Right atrium auricular region (tissue), 2 donors: ENCODE data around the gene NAT8L. TPM values are rescaled to one million over a fixed set of nuclear protein-coding genes. Genes with fewer than 3 reads are reported as not detected.

Experiments
- DNase-seq: peaks from one replicate; pipeline ENCODE4 v3.0.0-alpha.2; 2019; ENCODE audit warnings: low spot score
- H3K27ac ChIP-seq, 2 donors: fragments of 200-600 bp; sonication (generic); 1 replicate in 1 of 2; 2 replicates in 1 of 2; pipeline ENCODE4 v1.5.1; 2016 to 2019
- H3K27me3 ChIP-seq, 2 donors: fragments of 200-600 bp; sonication (generic); one replicate each; pipeline versions ENCODE4 v1.5.1 to v1.6.0; 2017 to 2019
- H3K36me3 ChIP-seq: fragments of 200-600 bp; sonication (generic); one replicate; pipeline ENCODE4 v1.5.1; 2016
- H3K4me1 ChIP-seq, 2 donors: fragments of 200-600 bp; sonication (generic); one replicate each; pipeline versions ENCODE4 v1.5.1 to v1.6.0; 2017 to 2019
- H3K4me3 ChIP-seq, 2 donors: fragments of 200-600 bp; sonication (generic); 1 replicate in 1 of 2; 2 replicates in 1 of 2; pipeline ENCODE4 v1.5.1; 2017 to 2019; ENCODE audit warnings: mild to moderate bottlenecking in 1 of 2, moderate library complexity in 1 of 2
- H3K9me3 ChIP-seq, 2 donors: fragments of 200-600 bp; sonication (generic); one replicate each; pipeline ENCODE4 v1.5.1; 2019
- total RNA-seq, 2 donors: library from RNA; depleted of rRNA; stranded (reverse); fragments of >200 nt; gene quantifications; one replicate each; pipeline ENCODE4 v1.1.0, GENCODE V29; 2016
- TF ChIP-seq, protein P1 (sequence below), 2 donors: fragments of 200-600 bp; sonication (generic); IDR thresholded peaks; one replicate each; pipeline ENCODE4 v1.5.1; 2019; ENCODE audit warnings: antibody characterized with exemption in 2 of 2

The NAT8L gene
- total RNA-seq, 2 donors from 2014 or later = 3.0 to 3.2 TPM

DNA sequence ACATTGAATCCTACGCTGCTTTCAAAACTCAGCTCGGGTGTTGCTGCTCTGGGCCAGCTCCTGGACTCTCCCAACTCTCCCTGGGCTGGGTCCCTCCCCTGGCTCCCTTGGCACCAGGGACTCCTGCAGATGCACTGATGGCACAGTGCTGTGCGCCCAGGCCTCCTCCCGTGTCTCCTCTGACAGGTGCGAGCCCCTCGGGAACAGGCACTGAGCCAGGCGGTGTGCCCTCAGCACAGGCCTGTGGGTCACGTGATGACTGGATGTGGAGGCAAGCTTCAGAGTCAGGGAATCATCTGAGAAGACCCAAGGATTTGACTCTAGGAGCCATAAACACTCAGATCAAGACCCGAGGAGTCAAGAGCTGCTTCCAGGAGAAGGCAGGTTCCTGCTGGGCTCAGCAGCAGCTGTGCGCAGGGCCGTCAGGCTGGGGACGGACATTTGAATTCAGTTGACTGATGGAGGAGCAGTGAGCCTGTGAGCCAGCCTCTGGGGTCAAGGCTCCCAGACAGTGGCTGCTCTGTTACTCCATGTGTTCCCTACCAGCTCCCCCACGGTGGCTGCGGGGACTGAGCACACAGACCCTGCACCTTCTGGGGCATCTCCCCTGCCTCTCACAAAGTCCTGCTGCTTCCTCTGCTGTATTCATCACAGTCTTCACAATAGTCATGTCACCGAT is 33.0 kb downstream of the NAT8L start:
- peaks cover 0 to 15% of the 10 kb centered on the region in 2 donors for H3K9me3 ChIP-seq
- DNase-seq = peak; percentile 38
- no peaks in the 10 kb centered on the region for H3K36me3 ChIP-seq
- TF ChIP-seq, protein P1, sequence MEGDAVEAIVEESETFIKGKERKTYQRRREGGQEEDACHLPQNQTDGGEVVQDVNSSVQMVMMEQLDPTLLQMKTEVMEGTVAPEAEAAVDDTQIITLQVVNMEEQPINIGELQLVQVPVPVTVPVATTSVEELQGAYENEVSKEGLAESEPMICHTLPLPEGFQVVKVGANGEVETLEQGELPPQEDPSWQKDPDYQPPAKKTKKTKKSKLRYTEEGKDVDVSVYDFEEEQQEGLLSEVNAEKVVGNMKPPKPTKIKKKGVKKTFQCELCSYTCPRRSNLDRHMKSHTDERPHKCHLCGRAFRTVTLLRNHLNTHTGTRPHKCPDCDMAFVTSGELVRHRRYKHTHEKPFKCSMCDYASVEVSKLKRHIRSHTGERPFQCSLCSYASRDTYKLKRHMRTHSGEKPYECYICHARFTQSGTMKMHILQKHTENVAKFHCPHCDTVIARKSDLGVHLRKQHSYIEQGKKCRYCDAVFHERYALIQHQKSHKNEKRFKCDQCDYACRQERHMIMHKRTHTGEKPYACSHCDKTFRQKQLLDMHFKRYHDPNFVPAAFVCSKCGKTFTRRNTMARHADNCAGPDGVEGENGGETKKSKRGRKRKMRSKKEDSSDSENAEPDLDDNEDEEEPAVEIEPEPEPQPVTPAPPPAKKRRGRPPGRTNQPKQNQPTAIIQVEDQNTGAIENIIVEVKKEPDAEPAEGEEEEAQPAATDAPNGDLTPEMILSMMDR (IDR thresholded peaks at IDR 0.05) = no peak
- H3K4me3 ChIP-seq = no peak overlapping the region
- H3K4me1 ChIP-seq = no peaks in the 10 kb centered on the region
- H3K27me3 ChIP-seq = no peaks in the 10 kb centered on the region
- no peak overlapping the region for H3K27ac ChIP-seq

DNA sequence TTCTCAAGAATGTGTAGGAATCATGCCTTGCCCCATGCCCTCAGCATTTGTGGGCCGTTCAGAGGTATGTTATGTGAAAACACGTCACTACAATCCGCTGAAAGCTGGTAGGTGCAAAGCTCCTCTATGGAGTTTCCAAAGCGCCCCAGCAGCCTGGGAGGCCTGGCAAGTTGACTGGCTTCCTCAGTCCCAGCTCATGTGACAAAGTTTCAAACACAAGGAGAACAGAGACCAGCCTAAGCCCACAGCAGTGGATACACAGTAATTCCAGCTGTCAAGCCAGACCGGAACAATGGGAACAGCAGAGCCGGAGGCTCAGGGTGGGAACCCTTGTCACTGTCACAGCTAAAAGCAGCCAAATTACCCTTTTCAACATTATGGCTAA is 33.5 kb downstream of the NAT8L start:
- TF ChIP-seq, protein P1 (IDR thresholded peaks at IDR 0.05) = no peak
- peaks cover 0 to 10% of the 10 kb centered on the region in 2 donors for H3K9me3 ChIP-seq
- H3K4me1 ChIP-seq = no peaks in the 10 kb centered on the region
- H3K36me3 ChIP-seq = no peaks in the 10 kb centered on the region
- H3K27me3 ChIP-seq = no peaks in the 10 kb centered on the region
- no peak overlapping the region for H3K4me3 ChIP-seq
- no peak for DNase-seq
- no peak overlapping the region for H3K27ac ChIP-seq

DNA sequence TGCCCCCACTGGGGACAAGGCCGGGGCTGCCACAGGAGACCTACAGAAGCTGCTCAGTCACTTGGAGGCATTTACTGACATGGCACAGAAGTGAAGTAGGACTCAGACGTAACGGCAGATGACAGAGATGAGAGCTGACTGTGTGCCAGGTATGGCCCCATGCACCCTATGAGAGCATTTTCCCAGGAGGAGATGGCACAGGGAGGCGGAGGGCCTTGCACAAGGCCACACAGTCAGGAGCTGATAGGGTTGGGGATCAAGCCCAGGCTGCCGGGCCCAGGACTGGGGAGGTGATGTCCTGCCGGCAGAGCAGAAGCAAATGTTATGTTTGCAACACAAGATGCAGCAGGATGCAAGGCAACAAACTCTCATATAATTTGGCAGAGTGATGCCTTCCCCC is 34.1 kb downstream of the NAT8L start:
- TF ChIP-seq, protein P1 (IDR thresholded peaks at IDR 0.05) = no peak
- DNase-seq = peak; percentile 26
- Histone ChIP-seq H3K27me3 (no peaks in the 10 kb centered on the region), H3K27ac (no peak overlapping the region), H3K36me3 (no peaks in the 10 kb centered on the region), H3K4me1 (no peaks in the 10 kb centered on the region), H3K4me3 (no peak overlapping the region), H3K9me3 (peaks cover 0 to 8% of the 10 kb centered on the region in 2 donors)

DNA sequence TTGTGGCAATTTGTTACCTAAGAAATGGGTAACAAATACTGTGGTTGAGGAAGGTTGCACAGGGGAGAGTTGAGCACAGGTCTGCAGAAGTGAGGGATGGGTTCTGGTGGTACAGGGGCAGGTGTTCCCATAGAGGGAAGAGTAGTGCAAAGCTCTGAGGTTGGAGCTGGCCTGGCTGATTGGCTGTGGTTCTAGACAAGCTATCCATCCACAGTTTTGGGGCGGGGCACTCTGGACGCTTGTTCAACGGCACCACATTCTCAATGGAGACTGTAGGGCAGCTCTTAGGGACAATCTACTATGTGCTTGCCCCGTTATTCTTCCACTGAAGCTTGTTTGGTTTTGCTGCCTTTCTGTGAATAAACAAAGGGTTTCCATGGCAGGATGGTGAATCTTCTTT is 35.4 kb downstream of the NAT8L start:
- H3K9me3 ChIP-seq = peaks cover 0 to 8% of the 10 kb centered on the region in 2 donors

DNA sequence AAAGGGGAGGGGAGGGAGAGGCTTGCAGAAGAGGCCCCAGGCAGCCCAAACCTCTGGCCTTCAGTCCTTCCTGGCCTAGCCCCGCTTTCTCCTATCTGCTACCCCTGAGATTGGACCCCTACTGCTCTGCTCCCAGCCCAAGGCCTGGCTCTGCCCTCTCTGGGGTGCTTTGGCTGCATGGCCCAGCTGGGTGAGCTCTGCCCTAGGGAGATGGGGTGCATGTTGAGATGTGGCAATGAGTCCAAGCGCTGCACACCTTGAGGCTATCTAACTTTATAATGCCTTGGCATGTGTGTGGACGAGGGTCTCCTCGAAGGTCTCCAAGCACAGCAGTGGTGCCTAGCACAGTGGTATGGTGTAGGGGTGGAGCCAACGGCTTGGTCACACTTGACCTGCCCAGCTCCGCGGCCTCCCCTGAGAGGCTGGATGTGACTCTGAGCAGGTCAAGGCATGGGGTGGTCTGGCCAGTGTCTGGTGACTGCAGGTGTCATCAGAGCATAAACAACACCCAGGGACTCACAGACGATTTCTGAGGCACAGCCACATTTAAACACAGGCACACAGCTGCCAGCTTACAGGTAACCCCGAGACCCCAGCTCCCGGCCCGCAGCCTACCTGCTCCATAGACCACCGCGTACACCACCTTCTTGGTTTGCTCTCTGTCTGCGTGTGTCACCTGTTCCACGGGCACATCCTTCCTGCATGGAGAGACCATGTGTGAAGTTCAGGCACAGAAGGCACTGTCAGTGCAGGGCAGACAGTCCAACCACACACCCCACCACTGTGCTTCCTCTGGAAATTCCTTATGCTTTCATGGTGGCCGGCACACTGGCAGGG is 36.3 kb downstream of the NAT8L start:
- H3K36me3 ChIP-seq = no peaks in the 10 kb centered on the region
- H3K27me3 ChIP-seq = no peaks in the 10 kb centered on the region
- TF ChIP-seq, protein P1 (IDR thresholded peaks at IDR 0.05) = no peak
- peaks cover 0 to 8% of the 10 kb centered on the region in 2 donors for H3K9me3 ChIP-seq
- DNase-seq = no peak
- H3K4me3 ChIP-seq = no peak overlapping the region
- no peak overlapping the region for H3K27ac ChIP-seq
- no peaks in the 10 kb centered on the region for H3K4me1 ChIP-seq

More for the DNA sequence above, 35.4 kb downstream of the NAT8L start:
- TF ChIP-seq, protein P1 (IDR thresholded peaks at IDR 0.05) = no peak
- Histone ChIP-seq H3K27me3 (no peaks in the 10 kb centered on the region), H3K27ac (no peak overlapping the region), H3K4me3 (no peak overlapping the region), H3K4me1 (no peaks in the 10 kb centered on the region), H3K36me3 (no peaks in the 10 kb centered on the region)
- no peak for DNase-seq
